Measurements from ENCODE around the gene DVL2. TPM values are rescaled to one million over a fixed set of nuclear protein-coding genes. Genes with fewer than 3 reads are reported as not detected.

The DVL2 gene
- total RNA-seq, 2 experiments from 2014 or later: 49.1 to 53.3 TPM

- H3K36me3 Mint-ChIP-seq (ENCODE audit: low read depth): no peaks in the 10 kb centered on the region
Observed at GRCh38 chr17:7177191-7177953, 56.9 kb downstream of the DVL2 start.

GRCh38 chr17:7176841-7177190 is 57.5 kb downstream of the DVL2 start:
- Mint-ChIP-seq H3K4me1 (peaks cover 11% of the 10 kb centered on the region), H3K27me3 (peaks cover 11% of the 10 kb centered on the region), H3K36me3 (ENCODE audit: low read depth) (no peaks in the 10 kb centered on the region), H3K27ac (no peak overlapping the region), H3K9me3 (ENCODE audit: low read depth) (no peaks in the 10 kb centered on the region), H3K4me3 (no peak overlapping the region)
- intact Hi-C loops (cut with DNase I, micrococcal nuclease): loop anchor here (1.0 to 5.0 kb wide), 6 partner anchors 40 to 265 kb away; no protein-coding TSS in a partner anchor
- ATAC-seq (no peak), DNase-seq (no peak)
- CTCF ChIA-PET: interaction anchor here (0.6 to 2.4 kb wide), 15 partner anchors 11 to 1020 kb away, joined by 3 to 20 read pairs (median 4); no protein-coding TSS in a partner anchor
- POLR2A ChIA-PET: no interaction called here

More at GRCh38 chr17:7177191-7177953, 56.9 kb downstream of the DVL2 start:
- ChIA-PET CTCF (interaction anchor here (0.6 to 2.4 kb wide), 20 partner anchors 11 to 1114 kb away, joined by 3 to 20 read pairs (median 4); no protein-coding TSS in a partner anchor), POLR2A (no interaction called here)
- H3K4me1 Mint-ChIP-seq: peaks cover 11% of the 10 kb centered on the region
- no peaks in the 10 kb centered on the region for H3K9me3 Mint-ChIP-seq (ENCODE audit: low read depth)
- peak overlapping the region; percentile 56 for H3K4me3 Mint-ChIP-seq
- peaks cover 11% of the 10 kb centered on the region for H3K27me3 Mint-ChIP-seq
- intact Hi-C loops (cut with DNase I, micrococcal nuclease): loop anchor here (1.0 to 5.0 kb wide), 6 partner anchors 40 to 265 kb away; no protein-coding TSS in a partner anchor
- H3K27ac Mint-ChIP-seq: no peak overlapping the region
- DNase-seq (peak; percentile 82), ATAC-seq (peak; percentile 82)

GRCh38 chr17:7176107-7176840 is 58.0 kb downstream of the DVL2 start:
- Mint-ChIP-seq H3K27ac (no peak overlapping the region), H3K27me3 (peaks cover 11% of the 10 kb centered on the region), H3K9me3 (ENCODE audit: low read depth) (no peaks in the 10 kb centered on the region), H3K4me3 (no peak overlapping the region), H3K4me1 (peaks cover 11% of the 10 kb centered on the region), H3K36me3 (ENCODE audit: low read depth) (no peaks in the 10 kb centered on the region)
- POLR2A ChIA-PET: no interaction called here
- intact Hi-C loops (cut with DNase I, micrococcal nuclease): loop anchor here (2.0 to 5.0 kb wide), 3 partner anchors 39 to 264 kb away; no protein-coding TSS in a partner anchor
- ATAC-seq (no peak), DNase-seq (no peak)
- CTCF ChIA-PET: interaction anchor here (1.1 to 2.4 kb wide), 5 partner anchors 12 to 131 kb away, joined by 3 to 20 read pairs (median 9); no protein-coding TSS in a partner anchor

Small RNAs within 50 kb of the gene (microRNA-seq; reads per million reads assigned to microRNA genes)
- 3,827 reads per million, percentile 94 among the genes with 10 or more reads in this experiment for gene MIR324 (ENCODE audit: borderline replicate concordance)

Other genes starting within 250 kb of the DVL2 start
- gene ALOX12, start 238.5 kb downstream of the DVL2 start, total RNA-seq: not detected
- gene RNASEK, start 221.9 kb downstream of the DVL2 start, total RNA-seq: 100 to 1,000 TPM; 112 to 145 TPM
- gene BCL6B, start 211.5 kb downstream of the DVL2 start, total RNA-seq: under 1 TPM; 0.27 to 0.46 TPM
- gene SLC16A13, start 198.5 kb downstream of the DVL2 start, total RNA-seq: 1 to 10 TPM; 8.3 to 9.6 TPM
- gene SLC16A11, start 190.4 kb downstream of the DVL2 start, total RNA-seq: 1 to 10 TPM; 1.2 to 1.5 TPM
- gene CLEC10A, start 154.3 kb downstream of the DVL2 start, total RNA-seq: not detected
- not detected for gene ASGR2, start 119.7 kb downstream of the DVL2 start, total RNA-seq
- 1 to 10 TPM; 1.1 to 2.2 TPM for gene ASGR1, start 55.1 kb downstream of the DVL2 start, total RNA-seq
- gene DLG4, start 14.7 kb downstream of the DVL2 start, total RNA-seq: 10 to 100 TPM; 11.7 to 15.4 TPM
- 100 to 1,000 TPM; 263 to 345 TPM for gene ACADVL, start 14.6 kb downstream of the DVL2 start, total RNA-seq
- gene PHF23, start 4.9 kb upstream of the DVL2 start, total RNA-seq: 10 to 100 TPM; 23.6 to 35.2 TPM
- gene GABARAP, start 7.9 kb upstream of the DVL2 start, total RNA-seq: 100 to 1,000 TPM; 123 to 162 TPM
- gene CTDNEP1, start 17.2 kb upstream of the DVL2 start, total RNA-seq: 100 to 1,000 TPM; 158 to 203 TPM
- gene ELP5, start 17.7 kb upstream of the DVL2 start, total RNA-seq: 10 to 100 TPM; 58.1 to 62.3 TPM
- gene CLDN7, start 28.0 kb upstream of the DVL2 start, total RNA-seq: under 1 TPM; 0.53 to 0.72 TPM
- under 1 TPM; 0.16 to 0.25 TPM for gene SLC2A4, start 47.2 kb upstream of the DVL2 start, total RNA-seq
- under 1 TPM; 0.34 to 0.67 TPM for gene YBX2, start 60.1 kb upstream of the DVL2 start, total RNA-seq
- gene EIF5A, start 73.1 kb upstream of the DVL2 start, total RNA-seq: 100 to 1,000 TPM; 780 to 934 TPM
- gene GPS2, start 80.8 kb upstream of the DVL2 start, total RNA-seq: 10 to 100 TPM; 31.3 to 56.1 TPM
- gene NEURL4, start 94.8 kb upstream of the DVL2 start, total RNA-seq: 10 to 100 TPM; 22.5 to 29.1 TPM
- gene ACAP1, start 102.0 kb upstream of the DVL2 start, total RNA-seq: 100 to 1,000 TPM; 343 to 375 TPM
- gene KCTD11, start 117.6 kb upstream of the DVL2 start, total RNA-seq: 1 to 10 TPM; 5.0 to 6.1 TPM
- under 1 TPM in 1 of 2 experiments, not detected in 1; 0.16 TPM for gene TMEM95, start 120.6 kb upstream of the DVL2 start, total RNA-seq
- 1 to 10 TPM; 4.8 to 6.9 TPM for gene TNK1, start 146.6 kb upstream of the DVL2 start, total RNA-seq
- 10 to 100 TPM; 69.3 to 78.9 TPM for gene PLSCR3, start 160.0 kb upstream of the DVL2 start, total RNA-seq
- gene TMEM256, start 169.6 kb upstream of the DVL2 start, total RNA-seq: 10 to 100 TPM; 55.8 to 58.1 TPM
- gene NLGN2, start 173.3 kb upstream of the DVL2 start, total RNA-seq: 1 to 10 TPM; 7.0 to 7.1 TPM
- gene SPEM1, start 185.8 kb upstream of the DVL2 start, total RNA-seq: not detected
- not detected for gene SPEM2, start 191.1 kb upstream of the DVL2 start, total RNA-seq
- gene SPEM3, start 194.3 kb upstream of the DVL2 start, total RNA-seq: not detected
- 10 to 100 TPM in 1 of 2 experiments, 1 to 10 TPM in 1; 8.7 to 10.7 TPM for gene TMEM102, start 200.9 kb upstream of the DVL2 start, total RNA-seq
- 10 to 100 TPM in 1 of 2 experiments, 1 to 10 TPM in 1; 6.9 to 10.6 TPM for gene FGF11, start 205.0 kb upstream of the DVL2 start, total RNA-seq
- gene CHRNB1, start 210.5 kb upstream of the DVL2 start, total RNA-seq: 1 to 10 TPM; 7.8 to 8.7 TPM
- gene ZBTB4, start 245.1 kb upstream of the DVL2 start, total RNA-seq: 10 to 100 TPM; 17.5 to 20.9 TPM
- not detected for gene SLC35G6, start 246.9 kb upstream of the DVL2 start, total RNA-seq
- gene POLR2A, start 249.8 kb upstream of the DVL2 start, total RNA-seq: 100 to 1,000 TPM; 193 to 203 TPM

All from activated CD4-positive, alpha-beta T cell treated with anti-CD3 and anti-CD28 coated beads for 36 hours (primary cell).